Fibroblast of skin of left biceps (primary cell): ENCODE results near the gene LRRC74A.

Experiments
- DNase-seq, 2 experiments: peaks; one replicate each; pipeline ENCODE4 v3.0.0-alpha.2; 2013; ENCODE audit warnings: low read depth in 2 of 2

Gene LRRC74A

GRCh38 chr14:76846331-76847047, 20.3 kb downstream of the LRRC74A start:
- DNase-seq, result no peak

GRCh38 chr14:76848879-76849278, 22.7 kb downstream of the LRRC74A start:
- no peak for DNase-seq

- DNase-seq, result no peak
Measured at GRCh38 chr14:76855066-76855465, 28.9 kb downstream of the LRRC74A start.

GRCh38 chr14:76856769-76857168, 30.6 kb downstream of the LRRC74A start:
- DNase-seq, result no peak

GRCh38 chr14:76861574-76862255, 35.5 kb downstream of the LRRC74A start:
- no peak for DNase-seq

- no peak for DNase-seq
Measured at GRCh38 chr14:76862546-76863282, 36.5 kb downstream of the LRRC74A start.

GRCh38 chr14:76863724-76864407, 37.7 kb downstream of the LRRC74A start:
- no peak for DNase-seq

GRCh38 chr14:76866456-76866855, 40.2 kb downstream of the LRRC74A start:
- DNase-seq, result no peak

- no peak for DNase-seq
Measured at GRCh38 chr14:76867516-76868453, 41.6 kb downstream of the LRRC74A start.

- no peak for DNase-seq
Measured at GRCh38 chr14:76868454-76869170, 42.4 kb downstream of the LRRC74A start.

GRCh38 chr14:76870166-76870565, 44.0 kb downstream of the LRRC74A start:
- no peak for DNase-seq

- DNase-seq, result peak; percentile 5 to 11
Measured at GRCh38 chr14:76872796-76873432, 46.7 kb downstream of the LRRC74A start.

- no peak for DNase-seq
Measured at GRCh38 chr14:76874734-76875133, 48.5 kb downstream of the LRRC74A start.

GRCh38 chr14:76876076-76876475, 49.9 kb downstream of the LRRC74A start:
- peak; percentile 18 to 24 for DNase-seq

GRCh38 chr14:76877871-76878270, 51.7 kb downstream of the LRRC74A start:
- DNase-seq, result no peak

- DNase-seq, result no peak
Measured at GRCh38 chr14:76880449-76880848, 54.2 kb downstream of the LRRC74A start.

- DNase-seq, result no peak
Measured at GRCh38 chr14:76881348-76881747, 55.1 kb downstream of the LRRC74A start.

GRCh38 chr14:76882651-76883050, 56.4 kb downstream of the LRRC74A start:
- no peak for DNase-seq

GRCh38 chr14:76883447-76883846, 57.2 kb downstream of the LRRC74A start:
- no peak for DNase-seq

GRCh38 chr14:76884394-76884793, 58.2 kb downstream of the LRRC74A start:
- DNase-seq, result no peak
